Stimulated activated CD4-positive, alpha-beta T cell treated with anti-CD3 and anti-CD28 coated beads, TNF-alpha, amount 100 ng/mL, for 48 hours (primary cell): ENCODE results near the gene MAP3K21.

ENCODE experiments used
- DNase-seq, 3 donors: peaks; one replicate each; pipeline ENCODE4 v3.0.0-alpha.2; 2020; ENCODE audit warnings: low read depth in 3 of 3

Gene MAP3K21

GRCh38 chr1:233389169-233389568, 61.6 kb downstream of the MAP3K21 start:
- DNase-seq = no peak

DNA sequence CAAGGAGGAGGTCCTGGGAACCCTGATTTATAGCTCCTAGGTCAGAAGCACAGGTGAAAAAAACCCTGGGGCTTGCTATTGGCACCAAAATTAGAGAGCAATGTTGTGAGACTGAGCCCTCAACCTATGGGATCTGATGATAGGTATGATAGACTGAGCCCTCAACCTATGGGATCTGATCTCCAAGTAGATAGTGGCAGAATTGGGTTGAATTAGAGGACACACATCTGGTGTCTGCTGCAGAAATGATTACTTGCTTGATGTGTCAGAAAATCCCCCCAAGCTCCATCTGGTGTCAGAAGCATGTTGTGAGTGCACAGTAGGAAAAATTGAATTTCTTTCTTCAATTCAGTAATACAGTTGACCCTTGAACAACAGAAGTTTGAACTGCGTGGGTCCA, 62.4 kb downstream of the MAP3K21 start:
- no peak for DNase-seq

DNA sequence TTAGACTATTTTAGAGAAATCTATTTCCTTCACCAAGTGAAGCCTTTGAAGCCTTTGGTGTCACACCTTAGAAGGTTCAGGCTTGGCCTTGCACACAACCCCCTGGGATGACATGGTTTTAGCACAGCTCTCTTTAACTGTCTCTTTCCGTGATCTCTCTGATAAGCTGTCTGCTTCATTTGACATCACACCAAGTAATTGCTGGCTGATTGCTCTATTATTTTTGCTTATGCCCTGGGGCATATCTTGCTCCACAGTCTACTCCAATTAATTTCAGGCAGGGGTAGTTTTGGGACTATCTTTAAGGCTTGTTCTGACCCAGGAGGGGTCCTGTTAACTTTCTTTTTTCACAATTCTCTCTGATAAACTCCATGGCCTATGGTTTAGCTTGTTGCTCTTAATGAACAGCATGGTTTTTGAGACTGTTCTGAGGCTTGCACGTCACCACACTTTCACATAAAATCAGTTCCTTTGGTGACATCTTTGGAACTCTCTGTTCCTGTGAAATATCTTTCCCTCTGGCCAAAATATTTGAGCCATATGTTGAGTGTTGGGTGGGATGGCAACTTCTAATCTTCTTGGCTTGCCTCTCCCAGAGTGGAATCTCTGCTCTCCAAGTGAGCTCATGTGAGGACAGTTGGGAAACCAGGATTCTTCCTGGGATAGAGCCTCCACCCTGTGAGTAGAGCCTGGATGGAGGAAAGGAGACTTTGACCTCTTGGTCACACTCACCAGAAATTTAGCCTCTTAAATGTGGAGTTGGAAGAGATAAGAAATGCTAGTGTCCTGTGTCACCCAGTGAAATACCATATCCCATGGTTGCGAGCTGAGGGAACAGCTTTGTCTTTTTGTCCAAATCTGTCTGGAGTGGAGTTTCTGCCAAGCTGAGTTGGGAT, 63.6 kb downstream of the MAP3K21 start:
- no peak for DNase-seq

GRCh38 chr1:233393084-233393840, 65.7 kb downstream of the MAP3K21 start:
- no peak for DNase-seq

- no peak for DNase-seq
Observed at GRCh38 chr1:233393926-233394680, 66.6 kb downstream of the MAP3K21 start.

- DNase-seq = no peak
Observed at GRCh38 chr1:233394860-233395717, 67.6 kb downstream of the MAP3K21 start.

GRCh38 chr1:233395863-233396646, 68.5 kb downstream of the MAP3K21 start:
- DNase-seq = no peak

DNA sequence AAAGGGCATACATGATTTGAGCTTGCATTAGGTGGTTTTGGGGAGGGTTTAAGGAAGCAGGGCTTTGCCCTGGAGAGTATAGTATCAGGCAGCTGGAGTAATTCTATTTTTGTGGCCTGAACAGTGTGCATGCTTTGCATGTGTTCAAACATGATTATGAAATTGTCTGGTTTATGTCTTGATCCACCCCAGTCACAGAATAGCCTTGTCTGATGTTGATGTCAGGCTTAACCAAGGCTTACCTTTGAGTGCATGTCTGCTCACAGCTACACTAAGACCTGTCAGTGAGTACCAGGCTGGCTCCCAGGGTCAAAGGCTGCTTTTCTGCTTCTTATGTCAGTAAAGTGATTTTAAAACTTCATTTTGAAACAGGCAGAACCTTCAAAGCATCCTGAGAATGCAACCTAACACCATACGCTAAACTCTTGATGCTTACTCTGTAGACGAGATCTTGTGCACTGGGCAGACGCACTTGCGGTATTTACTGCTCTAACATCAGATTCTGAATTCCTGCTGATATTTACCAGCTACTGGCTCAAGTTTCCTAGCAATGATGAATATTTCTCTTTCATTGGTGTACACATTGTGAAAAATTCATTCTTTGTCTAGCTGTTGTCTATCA, 78.9 kb downstream of the MAP3K21 start:
- no peak for DNase-seq

DNA sequence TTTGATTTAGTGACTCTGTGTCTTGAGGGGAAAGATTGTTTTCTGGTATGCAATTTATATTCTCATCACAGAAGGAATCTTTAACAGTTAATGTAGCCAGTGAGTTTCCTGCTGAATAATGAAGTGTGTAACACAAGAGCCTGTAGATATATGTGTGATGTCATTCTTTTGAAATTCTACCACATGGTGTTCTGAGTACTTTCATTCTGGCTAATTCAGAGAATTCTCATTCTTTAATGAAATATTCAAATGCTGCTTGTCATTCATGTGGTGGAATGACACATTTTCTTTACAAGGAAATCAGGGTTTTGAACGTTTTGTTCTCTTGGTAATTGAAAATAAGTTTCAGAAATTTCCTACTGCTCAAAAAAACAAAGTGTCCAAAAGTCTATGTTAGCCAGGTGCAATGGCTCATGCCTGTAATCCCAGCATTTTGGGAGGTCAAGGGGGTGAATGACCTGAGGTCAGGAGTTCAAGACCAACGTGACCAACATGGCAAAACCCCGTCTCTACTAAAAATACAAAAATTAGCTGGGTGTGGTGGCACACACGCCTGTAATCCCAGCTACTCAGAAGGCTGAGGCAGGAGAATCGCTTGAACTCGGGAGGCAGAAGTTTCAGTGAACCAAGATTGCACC, 79.6 kb downstream of the MAP3K21 start:
- no peak for DNase-seq

DNA sequence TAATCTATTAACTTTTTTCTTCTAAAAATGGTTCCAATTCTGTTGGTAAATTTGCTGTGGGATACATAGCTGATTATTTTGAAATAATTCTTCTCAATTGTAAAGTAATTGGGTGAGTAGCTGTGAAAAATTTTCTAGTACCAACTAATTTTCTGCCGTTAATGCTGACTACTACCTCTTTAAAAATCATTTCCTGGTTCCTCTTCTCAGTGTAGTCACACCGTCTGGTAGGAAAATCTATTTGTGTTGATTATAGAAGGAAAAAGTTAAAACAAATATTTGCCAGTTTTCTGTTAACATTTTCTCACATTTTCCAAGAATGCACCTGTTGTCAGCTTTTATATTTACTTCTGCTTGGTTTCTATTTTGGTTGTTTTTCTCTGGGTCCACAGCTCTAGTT, 82.0 kb downstream of the MAP3K21 start:
- DNase-seq = no peak

GRCh38 chr1:233410906-233411305, 83.4 kb downstream of the MAP3K21 start:
- no peak for DNase-seq

DNA sequence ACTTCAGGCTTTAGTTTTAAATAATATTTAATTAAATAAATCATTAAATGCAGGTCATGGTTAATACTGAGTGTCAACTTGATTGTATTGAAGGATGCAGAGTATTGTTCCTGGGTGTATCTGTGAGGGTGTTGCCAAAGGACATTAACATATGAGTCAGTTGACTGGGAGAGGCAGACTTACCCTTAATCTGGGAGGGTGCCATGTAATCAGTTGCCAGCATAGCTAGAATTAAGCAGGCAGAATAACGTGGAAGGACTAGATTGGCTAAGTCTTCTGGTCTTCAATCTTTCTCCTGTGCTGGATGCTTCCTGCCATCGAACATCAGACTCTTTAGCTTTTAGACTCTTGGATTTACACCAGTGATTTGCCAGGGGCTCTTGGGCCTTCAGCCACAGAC, 85.3 kb downstream of the MAP3K21 start:
- no peak for DNase-seq

GRCh38 chr1:233421293-233421692, 93.8 kb downstream of the MAP3K21 start:
- DNase-seq = no peak

DNA sequence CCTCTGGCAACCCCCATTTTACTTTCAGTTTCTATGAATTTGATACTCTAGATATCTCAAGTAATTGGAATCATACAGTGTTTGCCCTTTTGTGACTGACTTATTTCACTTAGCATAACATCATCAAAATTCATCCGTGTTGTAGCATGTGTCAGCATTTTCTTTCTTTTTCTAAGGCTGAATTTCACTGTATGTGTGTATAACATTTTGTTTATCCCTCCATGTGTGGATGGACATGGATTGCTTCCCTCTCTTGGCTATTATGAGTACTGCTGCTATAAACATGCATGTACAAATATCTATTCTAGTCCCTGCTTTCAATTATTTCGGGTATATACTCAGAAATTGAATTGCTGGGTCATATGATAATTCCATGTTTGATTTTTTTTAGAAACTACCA, 97.3 kb downstream of the MAP3K21 start:
- DNase-seq = no peak

- no peak for DNase-seq
Observed at GRCh38 chr1:233427907-233428306, 100.4 kb downstream of the MAP3K21 start.

GRCh38 chr1:233431753-233432403, 104.4 kb downstream of the MAP3K21 start:
- DNase-seq = no peak

GRCh38 chr1:233432916-233433315, 105.4 kb downstream of the MAP3K21 start:
- DNase-seq = no peak

- DNase-seq = no peak
Observed at GRCh38 chr1:233433436-233434210, 106.1 kb downstream of the MAP3K21 start.
